ENCODE results near the gene CCDC12.

DNA sequence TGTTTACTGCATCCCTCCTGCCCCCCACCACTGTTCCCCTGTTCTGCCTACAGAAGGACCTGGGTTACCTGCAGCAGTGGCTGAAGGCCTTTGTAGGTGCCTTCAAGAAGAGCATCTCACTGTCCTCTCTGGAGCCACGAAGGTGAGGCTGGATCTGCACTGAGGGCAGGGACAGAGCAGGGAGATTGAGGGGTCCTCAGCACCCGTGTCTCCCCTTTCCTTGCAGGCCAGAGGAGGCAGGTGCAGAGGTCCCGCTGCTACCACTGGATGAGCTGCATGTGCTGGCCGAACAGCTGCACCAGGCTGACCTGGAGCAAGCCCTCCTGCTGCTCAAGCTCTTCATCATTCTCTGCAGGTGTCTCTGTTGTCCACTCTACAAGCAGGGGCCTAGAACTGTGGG, 12.1 kb upstream of the CCDC12 start:
- TF ChIP-seq, protein P1, sequence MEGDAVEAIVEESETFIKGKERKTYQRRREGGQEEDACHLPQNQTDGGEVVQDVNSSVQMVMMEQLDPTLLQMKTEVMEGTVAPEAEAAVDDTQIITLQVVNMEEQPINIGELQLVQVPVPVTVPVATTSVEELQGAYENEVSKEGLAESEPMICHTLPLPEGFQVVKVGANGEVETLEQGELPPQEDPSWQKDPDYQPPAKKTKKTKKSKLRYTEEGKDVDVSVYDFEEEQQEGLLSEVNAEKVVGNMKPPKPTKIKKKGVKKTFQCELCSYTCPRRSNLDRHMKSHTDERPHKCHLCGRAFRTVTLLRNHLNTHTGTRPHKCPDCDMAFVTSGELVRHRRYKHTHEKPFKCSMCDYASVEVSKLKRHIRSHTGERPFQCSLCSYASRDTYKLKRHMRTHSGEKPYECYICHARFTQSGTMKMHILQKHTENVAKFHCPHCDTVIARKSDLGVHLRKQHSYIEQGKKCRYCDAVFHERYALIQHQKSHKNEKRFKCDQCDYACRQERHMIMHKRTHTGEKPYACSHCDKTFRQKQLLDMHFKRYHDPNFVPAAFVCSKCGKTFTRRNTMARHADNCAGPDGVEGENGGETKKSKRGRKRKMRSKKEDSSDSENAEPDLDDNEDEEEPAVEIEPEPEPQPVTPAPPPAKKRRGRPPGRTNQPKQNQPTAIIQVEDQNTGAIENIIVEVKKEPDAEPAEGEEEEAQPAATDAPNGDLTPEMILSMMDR (IDR thresholded peaks at IDR 0.05; ENCODE audit: low read length) = no peak
- no peak for TF ChIP-seq EZH2phosphoT487 (IDR thresholded peaks at IDR 0.05; ENCODE audit: low read length)
- no peak for TF ChIP-seq EZH2 (optimal IDR thresholded peaks at IDR 0.05; ENCODE audit: low read depth, low read length)
